ENCODE measurements around the gene CDSN.

CDSN gene

DNA sequence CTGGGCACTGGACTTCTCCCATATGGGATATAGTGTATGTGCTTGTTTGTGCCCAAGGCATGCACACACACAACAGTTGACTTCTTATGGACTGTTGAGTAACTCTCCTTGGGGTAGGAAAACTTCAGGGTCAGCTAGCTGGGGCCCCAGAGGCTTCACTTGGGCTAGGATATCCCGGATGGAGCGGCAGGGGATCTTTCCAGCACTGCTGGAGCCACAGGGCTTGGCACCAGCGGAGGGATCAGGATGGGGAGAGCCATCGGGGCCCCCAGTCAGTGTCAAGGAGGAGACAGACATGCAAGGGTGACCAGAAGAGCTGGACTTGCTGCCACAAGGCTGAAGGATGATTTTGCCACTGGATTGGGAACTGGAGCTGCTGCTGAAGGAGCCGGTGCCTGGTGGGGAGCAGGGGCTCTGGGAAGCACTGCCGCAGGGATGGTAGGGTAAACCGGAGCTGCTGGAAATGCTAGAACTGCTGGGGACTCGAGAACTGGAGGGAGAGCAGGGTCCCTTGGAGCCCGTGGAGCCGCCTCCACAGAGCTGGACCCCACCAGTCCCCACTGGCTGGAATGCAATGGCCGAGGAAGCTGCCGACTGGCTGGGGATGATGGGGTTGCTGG lies 4.2 kb downstream of the CDSN start:
- DNase-seq (ENCODE audit: low spot score in 2 of 2) = no peak
- no peaks in the 10 kb centered on the region for H3K9me3 Mint-ChIP-seq
- peaks cover 14% of the 10 kb centered on the region for H3K27me3 Mint-ChIP-seq
- no peaks in the 10 kb centered on the region for H3K36me3 Mint-ChIP-seq
- H3K4me1 Mint-ChIP-seq = peaks cover 12% of the 10 kb centered on the region
- no peak for ATAC-seq (ENCODE audit: low read depth)
- no peak overlapping the region for H3K4me3 Mint-ChIP-seq
- H3K27ac Mint-ChIP-seq = no peak overlapping the region

DNA sequence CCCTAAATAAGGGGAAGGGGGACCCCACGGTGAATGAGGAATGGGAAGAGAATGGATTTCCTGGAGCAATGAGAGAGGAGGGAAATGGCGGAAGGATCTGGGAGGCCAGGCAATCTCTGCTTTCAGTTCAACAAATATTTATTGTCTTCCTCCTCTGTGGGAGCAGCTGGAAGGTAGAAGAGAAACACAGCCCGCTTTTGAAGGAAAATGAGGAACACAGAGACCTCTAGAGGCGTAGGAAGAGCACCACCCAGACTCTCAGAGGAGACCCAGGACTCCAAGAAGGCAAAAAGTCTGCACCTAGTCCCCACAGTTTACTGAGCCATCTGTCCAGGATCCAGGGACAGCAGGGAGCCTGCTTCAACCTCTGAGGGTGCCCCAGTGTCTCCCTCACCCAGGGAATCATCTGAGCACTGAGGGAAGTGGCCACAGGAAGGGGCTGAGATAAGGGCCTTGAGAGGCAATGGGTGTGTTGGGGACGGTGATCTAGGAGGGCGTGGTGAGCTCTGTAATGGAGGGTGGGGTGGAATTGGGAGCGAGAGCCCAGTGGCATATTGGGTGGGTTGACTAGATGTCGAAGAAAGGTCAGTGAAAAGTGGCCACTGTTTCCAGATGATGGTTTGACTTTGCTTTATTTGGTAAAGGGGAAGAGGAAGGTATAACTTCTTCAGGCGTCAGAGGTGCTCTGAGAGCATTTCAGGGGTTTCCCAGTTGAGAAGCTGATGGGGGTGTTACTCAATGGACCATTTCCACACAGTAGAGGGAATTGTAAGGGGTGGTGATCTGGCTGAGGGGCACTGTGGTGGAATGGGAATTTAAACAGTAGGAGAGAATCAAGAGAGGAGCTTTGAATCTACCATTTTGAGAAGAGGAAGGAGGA lies 5.0 kb downstream of the CDSN start:
- no peaks in the 10 kb centered on the region for H3K9me3 Mint-ChIP-seq
- peak overlapping the region; percentile 74 for H3K27ac Mint-ChIP-seq
- H3K27me3 Mint-ChIP-seq = peaks cover 17% of the 10 kb centered on the region
- ATAC-seq (ENCODE audit: low read depth) (peak; percentile 80), DNase-seq (ENCODE audit: low spot score in 2 of 2) (no peak)
- no peaks in the 10 kb centered on the region for H3K36me3 Mint-ChIP-seq
- no peak overlapping the region for H3K4me3 Mint-ChIP-seq
- H3K4me1 Mint-ChIP-seq = peaks cover 12% of the 10 kb centered on the region

DNA sequence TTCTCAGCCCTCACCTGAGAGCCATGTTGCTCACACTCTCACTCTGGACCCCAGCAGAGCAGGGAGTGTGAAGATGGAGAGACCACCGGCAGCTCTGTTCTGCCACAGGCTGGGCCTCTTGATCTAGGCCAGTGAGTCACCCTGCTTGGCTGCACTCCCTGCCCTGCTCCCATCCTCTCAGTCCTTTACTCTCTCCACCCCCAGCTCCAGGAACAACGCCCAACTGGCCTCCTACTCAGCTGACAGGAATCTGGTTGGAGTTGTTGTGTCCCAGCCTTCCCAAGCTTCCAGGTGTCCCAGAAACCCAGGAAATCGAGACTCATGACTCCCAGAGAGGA lies 5.7 kb downstream of the CDSN start, which contains the start of gene PSORS1C1:
PSORS1C1 (plus strand) TSS at position 260 of the 338 bp plus-strand sequence. CDS start 14,833 bp downstream, outside the sequence.
- DNase-seq (ENCODE audit: low spot score in 2 of 2) (no peak), ATAC-seq (ENCODE audit: low read depth) (no peak)
- H3K27ac Mint-ChIP-seq = peak within 1 kb of the TSS; percentile 74
- no peaks in the 10 kb centered on the region for H3K36me3 Mint-ChIP-seq
- H3K4me1 Mint-ChIP-seq = peaks cover 12% of the 10 kb centered on the region
- no peak within 1 kb of the TSS for H3K4me3 Mint-ChIP-seq
- H3K27me3 Mint-ChIP-seq = peaks cover 24% of the 10 kb centered on the region
- H3K9me3 Mint-ChIP-seq = no peaks in the 10 kb centered on the region

DNA sequence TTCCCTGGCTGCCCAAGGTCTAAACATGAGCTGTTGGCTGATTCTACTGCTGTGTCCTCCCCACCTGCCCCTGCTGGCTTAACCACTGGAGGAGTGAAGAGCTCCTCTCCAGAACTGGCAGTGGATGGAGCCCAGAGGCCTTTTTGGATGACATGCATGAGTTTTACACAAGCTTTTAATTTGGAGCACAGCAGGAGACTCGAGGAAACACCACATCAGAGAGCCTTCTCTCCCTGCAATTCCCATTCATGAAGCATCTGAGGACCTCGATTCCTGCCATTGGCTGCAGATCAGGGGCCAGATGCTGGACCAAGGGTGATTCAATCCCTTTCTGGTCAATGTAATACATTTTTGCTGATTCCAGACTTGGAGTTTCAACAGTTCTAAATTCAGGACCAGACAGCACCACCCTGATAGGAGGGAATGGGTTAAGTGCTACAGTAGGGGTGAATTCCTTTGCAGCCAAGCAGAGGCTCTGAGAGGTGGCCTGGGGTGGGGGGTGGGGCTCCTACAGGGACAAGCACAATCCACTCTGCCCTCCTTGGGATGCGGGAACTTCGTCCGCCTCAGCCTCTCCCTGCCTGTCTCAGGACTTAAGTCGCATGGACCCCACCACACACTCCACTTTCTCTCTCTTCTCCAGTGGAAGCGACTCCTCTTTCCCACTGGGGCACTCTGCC lies 6.2 kb downstream of the CDSN start:
- Mint-ChIP-seq H3K27ac (no peak overlapping the region), H3K27me3 (peaks cover 26% of the 10 kb centered on the region), H3K4me3 (no peak overlapping the region), H3K9me3 (no peaks in the 10 kb centered on the region), H3K4me1 (peaks cover 12% of the 10 kb centered on the region), H3K36me3 (no peaks in the 10 kb centered on the region)
- DNase-seq (ENCODE audit: low spot score in 2 of 2) (no peak), ATAC-seq (ENCODE audit: low read depth) (no peak)

DNA sequence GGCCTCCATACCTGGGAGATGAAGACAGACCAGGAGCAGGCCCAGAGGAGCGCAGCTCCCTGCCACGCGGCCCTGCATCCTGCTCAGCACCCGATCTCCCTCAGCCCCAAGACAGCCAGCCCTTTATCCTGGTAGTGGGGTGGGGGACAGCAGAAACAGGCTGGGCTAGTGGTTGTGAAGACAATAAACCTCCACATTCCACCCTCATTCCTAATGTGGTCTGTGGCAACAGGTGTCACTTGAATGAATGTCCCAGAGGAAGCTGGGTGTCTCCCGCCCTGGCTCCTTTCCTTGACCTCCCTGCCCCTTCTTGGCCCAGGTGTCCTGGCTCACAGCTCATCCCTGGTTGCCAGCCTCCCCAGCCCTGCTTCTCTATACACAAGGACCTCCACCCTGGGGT lies 7.8 kb downstream of the CDSN start, which contains the start of gene C6orf15:
C6orf15 (minus strand) TSS at position 98 of the 400 bp plus-strand sequence; CDS start at position 78, 20 bp downstream.
- no peak within 1 kb of the TSS for H3K27ac Mint-ChIP-seq
- H3K36me3 Mint-ChIP-seq = no peaks in the 10 kb centered on the region
- H3K4me1 Mint-ChIP-seq = peaks cover 12% of the 10 kb centered on the region
- H3K27me3 Mint-ChIP-seq = peaks cover 23% of the 10 kb centered on the region
- H3K9me3 Mint-ChIP-seq = no peaks in the 10 kb centered on the region
- ATAC-seq (ENCODE audit: low read depth) = no peak
- H3K4me3 Mint-ChIP-seq = no peak within 1 kb of the TSS
- no peak for DNase-seq (ENCODE audit: low spot score in 2 of 2)

DNA sequence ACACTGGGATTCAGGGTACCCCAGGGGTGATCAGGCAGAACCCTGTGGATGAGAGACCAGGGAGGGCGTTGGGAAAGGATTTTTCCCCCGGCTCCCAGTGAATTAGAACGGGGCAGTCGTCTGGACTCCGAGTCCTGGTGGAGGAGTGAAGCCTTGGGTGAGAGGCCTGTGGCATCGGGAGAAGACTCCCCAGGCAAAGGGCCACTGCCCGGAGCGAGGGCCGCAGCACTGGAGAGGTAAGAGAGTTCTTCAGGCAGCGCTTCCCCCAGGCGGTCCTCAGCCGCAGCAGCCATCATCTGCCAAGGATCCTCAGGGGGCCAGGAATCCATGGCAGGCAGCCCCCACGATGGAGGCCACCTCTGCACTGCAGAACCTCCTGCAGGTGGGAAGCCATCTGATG lies 8.5 kb downstream of the CDSN start:
- Mint-ChIP-seq H3K9me3 (no peaks in the 10 kb centered on the region), H3K27me3 (peaks cover 23% of the 10 kb centered on the region), H3K27ac (no peak overlapping the region), H3K4me3 (no peak overlapping the region), H3K4me1 (peaks cover 12% of the 10 kb centered on the region), H3K36me3 (no peaks in the 10 kb centered on the region)
- DNase-seq (ENCODE audit: low spot score in 2 of 2) (no peak), ATAC-seq (ENCODE audit: low read depth) (no peak)

DNA sequence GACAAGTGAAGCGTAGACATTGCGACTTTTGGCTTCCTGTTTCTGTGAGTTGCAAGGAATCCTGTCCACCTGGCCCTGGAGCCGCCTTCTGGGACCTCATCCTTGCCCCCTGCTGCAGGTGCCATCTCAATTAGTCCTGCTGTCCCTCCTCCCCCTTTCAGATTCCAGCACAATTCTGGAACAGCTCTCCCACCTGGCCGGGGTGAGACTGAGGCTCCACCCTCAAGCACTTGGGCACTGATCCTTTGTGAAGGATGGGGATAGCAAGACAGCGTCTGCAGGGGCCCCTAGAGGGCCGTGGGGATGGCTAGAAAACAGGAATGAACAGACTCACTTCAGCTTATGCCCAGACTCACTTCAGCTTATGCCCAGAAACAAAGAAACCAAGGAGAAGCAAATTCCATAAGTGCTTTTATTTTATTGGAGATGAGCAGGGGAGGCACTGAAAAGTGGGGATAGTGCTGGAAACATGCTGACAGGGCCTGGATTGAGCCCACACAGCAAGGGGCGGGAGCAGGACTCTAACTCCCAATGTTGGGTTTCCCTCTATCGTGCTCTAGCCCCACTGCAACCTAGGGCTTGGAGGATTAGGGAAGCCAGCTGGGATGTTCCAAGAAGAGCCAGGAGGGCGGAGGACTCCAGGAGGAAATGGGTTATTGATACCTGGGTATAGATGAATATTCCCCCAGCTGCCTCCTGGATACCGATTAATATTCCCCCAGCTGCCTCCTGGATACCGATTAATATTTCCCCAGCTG lies 9.2 kb downstream of the CDSN start:
- DNase-seq (ENCODE audit: low spot score in 2 of 2) (no peak), ATAC-seq (ENCODE audit: low read depth) (no peak)
- H3K9me3 Mint-ChIP-seq = no peaks in the 10 kb centered on the region
- no peak overlapping the region for H3K4me3 Mint-ChIP-seq
- H3K36me3 Mint-ChIP-seq = no peaks in the 10 kb centered on the region
- peaks cover 25% of the 10 kb centered on the region for H3K27me3 Mint-ChIP-seq
- H3K27ac Mint-ChIP-seq = no peak overlapping the region
- peaks cover 14% of the 10 kb centered on the region for H3K4me1 Mint-ChIP-seq

DNA sequence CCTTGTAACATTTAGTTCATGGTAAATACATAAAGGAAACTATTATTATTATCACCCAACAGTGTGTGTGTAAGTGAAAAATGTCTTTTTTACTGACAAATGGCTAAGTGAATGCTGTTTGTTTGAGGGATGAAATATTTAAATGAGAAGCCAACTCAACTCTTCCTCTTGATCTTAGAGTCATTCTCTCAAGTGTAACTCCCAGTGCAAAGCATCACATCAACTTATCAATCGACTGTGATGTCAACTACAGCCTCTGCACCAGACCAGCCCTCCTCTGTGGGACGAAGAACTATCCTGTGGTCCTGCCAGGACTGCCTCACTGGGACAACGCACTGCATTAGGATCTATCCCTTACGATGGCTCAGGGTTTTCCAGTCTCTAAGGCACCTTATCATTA lies 13.2 kb downstream of the CDSN start:
- Mint-ChIP-seq H3K9me3 (no peaks in the 10 kb centered on the region), H3K4me1 (peaks cover 2% of the 10 kb centered on the region), H3K36me3 (no peaks in the 10 kb centered on the region), H3K4me3 (no peak overlapping the region), H3K27ac (no peak overlapping the region), H3K27me3 (peaks cover 16% of the 10 kb centered on the region)
- DNase-seq (ENCODE audit: low spot score in 2 of 2) (no peak), ATAC-seq (ENCODE audit: low read depth) (no peak)

DNA sequence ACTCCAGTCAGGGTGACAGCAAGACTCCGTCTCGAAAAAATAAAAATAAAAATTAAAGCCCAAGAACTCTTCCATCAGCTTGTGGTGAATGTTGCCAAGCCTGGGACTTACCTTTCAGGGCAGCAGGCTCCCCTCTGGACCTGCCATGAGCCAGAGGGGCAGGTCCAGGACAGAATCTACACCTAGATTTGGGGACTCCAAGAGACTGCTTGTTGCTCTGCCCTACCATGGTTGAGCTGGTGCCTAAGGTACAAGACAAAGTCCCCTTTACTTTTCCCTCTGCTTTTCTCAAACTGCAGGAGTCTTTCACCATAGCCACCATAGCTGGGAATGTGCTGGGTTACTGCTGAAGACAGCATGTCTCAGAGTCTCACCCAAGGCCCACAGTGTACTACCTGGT lies 17.1 kb downstream of the CDSN start:
- no peak for ATAC-seq (ENCODE audit: low read depth)
- Mint-ChIP-seq H3K36me3 (no peaks in the 10 kb centered on the region), H3K9me3 (no peaks in the 10 kb centered on the region), H3K27ac (no peak overlapping the region), H3K27me3 (peaks cover 2% of the 10 kb centered on the region), H3K4me1 (peaks cover 2% of the 10 kb centered on the region), H3K4me3 (no peak overlapping the region)
- DNase-seq (ENCODE audit: low spot score in 2 of 2) = no peak

DNA sequence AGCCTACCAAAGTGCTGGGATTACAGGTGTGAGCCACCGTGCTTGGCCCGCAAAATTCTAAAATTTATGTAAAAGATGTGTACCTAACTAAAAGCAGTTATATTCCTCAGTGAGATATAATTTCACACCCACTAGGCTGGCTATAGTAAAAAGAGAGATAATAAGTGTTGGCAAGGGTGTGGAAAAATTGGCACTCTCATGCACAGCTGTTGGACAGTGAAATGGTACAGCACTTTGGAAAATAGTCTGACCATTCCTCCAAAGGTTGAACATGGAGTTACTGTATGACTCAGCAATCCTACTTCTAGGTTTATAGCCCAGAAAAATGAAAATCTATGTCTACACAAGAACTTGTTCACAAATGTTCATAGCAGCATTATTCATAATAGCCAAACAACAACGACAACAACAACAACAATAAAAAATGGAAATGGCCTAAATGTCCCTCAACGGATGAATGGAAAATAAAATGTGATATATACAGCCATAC lies 21.8 kb downstream of the CDSN start:
- ATAC-seq (ENCODE audit: low read depth) = no peak
- H3K9me3 Mint-ChIP-seq = no peaks in the 10 kb centered on the region
- H3K4me3 Mint-ChIP-seq = no peak overlapping the region
- H3K27ac Mint-ChIP-seq = no peak overlapping the region
- H3K36me3 Mint-ChIP-seq = no peaks in the 10 kb centered on the region
- peaks cover 2% of the 10 kb centered on the region for H3K27me3 Mint-ChIP-seq
- H3K4me1 Mint-ChIP-seq = peaks cover 22% of the 10 kb centered on the region
- DNase-seq (ENCODE audit: low spot score in 2 of 2) = no peak

DNA sequence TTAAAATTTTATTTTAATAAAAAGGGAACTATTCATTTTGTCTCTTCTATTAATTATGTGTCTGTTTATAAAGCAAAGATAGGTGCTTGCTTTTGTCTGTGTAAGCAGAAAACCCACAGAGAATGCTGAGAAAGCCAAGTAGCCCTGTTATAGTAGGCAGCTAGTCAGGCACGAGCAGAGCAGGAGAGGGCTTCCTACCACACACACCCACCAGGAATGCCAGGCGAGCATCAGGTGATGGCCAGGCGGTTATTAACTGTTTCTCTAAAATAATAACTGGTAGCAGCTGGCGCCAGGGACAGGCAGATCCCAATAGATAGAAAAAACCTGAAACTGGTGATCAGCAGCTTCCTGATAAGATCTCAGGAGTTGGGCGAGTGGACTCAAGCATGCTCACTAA lies 23.6 kb downstream of the CDSN start:
- no peak overlapping the region for H3K4me3 Mint-ChIP-seq
- no peak for ATAC-seq (ENCODE audit: low read depth)
- H3K36me3 Mint-ChIP-seq = no peaks in the 10 kb centered on the region
- H3K27ac Mint-ChIP-seq = no peak overlapping the region
- peaks cover 2% of the 10 kb centered on the region for H3K27me3 Mint-ChIP-seq
- H3K9me3 Mint-ChIP-seq = no peaks in the 10 kb centered on the region
- DNase-seq (ENCODE audit: low spot score in 2 of 2) = no peak
- H3K4me1 Mint-ChIP-seq = peaks cover 22% of the 10 kb centered on the region

DNA sequence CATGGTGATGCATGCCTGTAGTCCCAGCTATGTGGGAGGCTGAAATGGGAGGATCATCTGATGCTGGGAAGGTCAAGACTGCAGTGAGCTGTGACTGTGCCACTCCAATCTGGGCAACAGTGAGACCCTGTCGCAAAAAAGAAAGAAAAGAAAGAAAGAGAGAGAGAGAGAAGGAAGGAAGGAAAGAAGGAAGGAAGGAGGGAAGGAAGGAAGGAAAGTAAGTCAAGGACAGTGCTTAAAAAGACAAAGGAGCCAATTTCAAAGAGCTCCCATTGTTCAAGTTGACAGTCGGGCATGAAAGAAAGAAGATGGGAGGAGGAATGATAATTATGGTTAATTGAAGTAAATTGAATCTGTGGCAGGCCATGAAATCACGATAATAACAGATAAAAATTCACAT lies 24.0 kb downstream of the CDSN start:
- no peak for DNase-seq (ENCODE audit: low spot score in 2 of 2)
- no peaks in the 10 kb centered on the region for H3K36me3 Mint-ChIP-seq
- H3K9me3 Mint-ChIP-seq = no peaks in the 10 kb centered on the region
- no peak overlapping the region for H3K4me3 Mint-ChIP-seq
- no peak for ATAC-seq (ENCODE audit: low read depth)
- H3K27ac Mint-ChIP-seq = no peak overlapping the region
- H3K4me1 Mint-ChIP-seq = peaks cover 22% of the 10 kb centered on the region
- H3K27me3 Mint-ChIP-seq = peaks cover 2% of the 10 kb centered on the region

DNA sequence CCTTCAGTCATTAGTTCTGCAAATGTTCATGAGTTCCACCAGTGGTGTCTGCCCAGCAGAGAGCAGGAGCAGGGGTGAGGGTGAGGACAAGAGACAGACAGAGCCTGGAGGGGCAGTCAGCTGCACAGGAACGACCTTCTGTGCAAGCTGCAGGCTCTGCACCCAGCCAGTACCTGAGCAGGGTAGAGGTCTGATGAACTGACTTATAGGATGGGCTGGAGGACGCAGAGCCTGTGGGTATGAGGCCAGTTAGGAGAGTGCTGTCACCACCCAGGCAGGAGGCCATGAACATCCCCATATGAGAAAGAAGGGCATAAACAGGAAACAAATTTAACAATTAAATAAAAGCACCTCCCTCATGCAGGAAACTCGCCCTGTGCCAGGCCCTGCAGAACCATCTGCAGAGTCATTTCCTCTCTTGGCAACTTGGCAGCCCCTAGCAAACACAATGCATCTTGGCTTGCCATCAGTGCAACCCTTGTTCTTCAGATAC lies 25.8 kb downstream of the CDSN start:
- DNase-seq (ENCODE audit: low spot score in 2 of 2) (peak in 1 of 2 donors; percentile 18), ATAC-seq (ENCODE audit: low read depth) (peak; percentile 85)
- Mint-ChIP-seq H3K27ac (peak overlapping the region; percentile 51), H3K4me3 (peak overlapping the region; percentile 54), H3K4me1 (peaks cover 22% of the 10 kb centered on the region), H3K36me3 (no peaks in the 10 kb centered on the region), H3K27me3 (peaks cover 2% of the 10 kb centered on the region), H3K9me3 (no peaks in the 10 kb centered on the region)
